IMR-90 (cell line): ENCODE data around the gene NIPAL3.

Experiments used
- BHLHE40 ChIP-seq: fragments of 150-350 bp; IDR thresholded peaks from 2 replicates; pipeline ENCODE4 v1.6.1; 2016; ENCODE audit warnings: mild to moderate bottlenecking, low read depth, low read length
- CHD1 ChIP-seq: IDR thresholded peaks from 2 replicates; pipeline ENCODE4 v1.6.1; 2012; ENCODE audit warnings: low read depth, low read length, improper control_type of control experiment
- MAZ ChIP-seq: IDR thresholded peaks from 2 replicates; pipeline ENCODE4 v1.6.1; 2012; ENCODE audit warnings: low read depth, mild to moderate bottlenecking, low read length, improper control_type of control experiment, moderate library complexity, borderline replicate concordance
- MXI1 ChIP-seq: IDR thresholded peaks from 2 replicates; pipeline ENCODE4 v1.6.1; 2012; ENCODE audit warnings: low read depth, mild to moderate bottlenecking, low read length, moderate library complexity, borderline replicate concordance
- POLR2A ChIP-seq: IDR thresholded peaks from 2 replicates; pipeline ENCODE4 v1.6.1; 2012; ENCODE audit warnings: mild to moderate bottlenecking, low read depth, low read length
- RAD21 ChIP-seq: IDR thresholded peaks from 2 replicates; pipeline ENCODE4 v1.6.1; 2012; ENCODE audit warnings: low read length, improper control_type of control experiment
- RFX5 ChIP-seq: IDR thresholded peaks from 2 replicates; pipeline ENCODE4 v1.8.0; 2012; ENCODE audit warnings: low read depth, mild to moderate bottlenecking, low read length, moderate library complexity
- TF ChIP-seq, protein P1 (sequence below): conservative IDR thresholded peaks from 2 replicates; pipeline ENCODE4 v1.5.1; 2012; ENCODE audit warnings: mild to moderate bottlenecking, low read depth, low read length, improper control_type of control experiment
- TF ChIP-seq, protein P2 (sequence below): fragments of 150-350 bp; IDR thresholded peaks from 2 replicates; pipeline ENCODE4 v1.6.1; 2016; ENCODE audit warnings: low read depth, mild to moderate bottlenecking, low read length, moderate library complexity, borderline replicate concordance

DNA sequence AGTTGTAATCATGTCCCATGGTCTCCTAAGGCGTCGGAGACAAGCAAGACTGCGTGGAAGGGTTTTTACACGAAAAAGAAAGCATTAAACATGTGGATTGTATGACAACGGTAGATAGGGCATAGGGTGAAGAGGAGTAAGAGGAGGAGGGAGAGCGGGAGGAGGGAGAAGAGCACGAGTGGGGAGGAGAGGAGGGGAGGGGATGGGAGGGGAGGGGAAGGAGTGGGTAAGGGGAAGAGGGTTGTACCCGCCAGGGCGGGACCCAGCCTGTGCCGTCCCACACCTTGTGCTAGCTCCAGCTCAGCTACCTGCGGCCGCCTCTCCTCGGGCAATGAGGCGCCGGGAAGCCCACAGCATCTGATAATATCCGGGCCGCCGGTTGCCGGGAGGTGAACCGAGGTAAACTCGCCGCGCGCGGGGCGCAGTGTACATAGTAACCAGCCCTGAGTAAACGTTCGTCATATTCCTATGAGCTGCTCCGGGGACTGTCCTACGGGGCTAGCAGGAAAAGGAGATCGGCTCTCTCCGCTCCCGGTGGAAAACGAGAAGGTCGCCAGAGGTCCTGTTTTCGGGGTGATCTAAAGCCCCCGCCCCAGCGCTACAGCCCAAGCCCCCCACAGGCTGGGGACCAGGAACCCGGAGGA is 86.6 kb downstream of the NIPAL3 start:
- TF ChIP-seq RAD21 (0 out of 2 replicates have a peak, but pooled peaks have one; percentile 11), RFX5 (no peak), BHLHE40 (no peak), MAZ (no peak), MXI1 (no peak), CHD1 (no peak), POLR2A (peak; percentile 77)
- TF ChIP-seq, protein P1, sequence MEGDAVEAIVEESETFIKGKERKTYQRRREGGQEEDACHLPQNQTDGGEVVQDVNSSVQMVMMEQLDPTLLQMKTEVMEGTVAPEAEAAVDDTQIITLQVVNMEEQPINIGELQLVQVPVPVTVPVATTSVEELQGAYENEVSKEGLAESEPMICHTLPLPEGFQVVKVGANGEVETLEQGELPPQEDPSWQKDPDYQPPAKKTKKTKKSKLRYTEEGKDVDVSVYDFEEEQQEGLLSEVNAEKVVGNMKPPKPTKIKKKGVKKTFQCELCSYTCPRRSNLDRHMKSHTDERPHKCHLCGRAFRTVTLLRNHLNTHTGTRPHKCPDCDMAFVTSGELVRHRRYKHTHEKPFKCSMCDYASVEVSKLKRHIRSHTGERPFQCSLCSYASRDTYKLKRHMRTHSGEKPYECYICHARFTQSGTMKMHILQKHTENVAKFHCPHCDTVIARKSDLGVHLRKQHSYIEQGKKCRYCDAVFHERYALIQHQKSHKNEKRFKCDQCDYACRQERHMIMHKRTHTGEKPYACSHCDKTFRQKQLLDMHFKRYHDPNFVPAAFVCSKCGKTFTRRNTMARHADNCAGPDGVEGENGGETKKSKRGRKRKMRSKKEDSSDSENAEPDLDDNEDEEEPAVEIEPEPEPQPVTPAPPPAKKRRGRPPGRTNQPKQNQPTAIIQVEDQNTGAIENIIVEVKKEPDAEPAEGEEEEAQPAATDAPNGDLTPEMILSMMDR = no peak
- TF ChIP-seq, protein P2, sequence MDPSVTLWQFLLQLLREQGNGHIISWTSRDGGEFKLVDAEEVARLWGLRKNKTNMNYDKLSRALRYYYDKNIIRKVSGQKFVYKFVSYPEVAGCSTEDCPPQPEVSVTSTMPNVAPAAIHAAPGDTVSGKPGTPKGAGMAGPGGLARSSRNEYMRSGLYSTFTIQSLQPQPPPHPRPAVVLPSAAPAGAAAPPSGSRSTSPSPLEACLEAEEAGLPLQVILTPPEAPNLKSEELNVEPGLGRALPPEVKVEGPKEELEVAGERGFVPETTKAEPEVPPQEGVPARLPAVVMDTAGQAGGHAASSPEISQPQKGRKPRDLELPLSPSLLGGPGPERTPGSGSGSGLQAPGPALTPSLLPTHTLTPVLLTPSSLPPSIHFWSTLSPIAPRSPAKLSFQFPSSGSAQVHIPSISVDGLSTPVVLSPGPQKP = no peak
